Spleen (tissue), 7 donors: ENCODE measurements around the gene SLC4A1AP.

Experiments
- POLR2A ChIP-seq, 3 donors: fragments of 450-650 bp; IDR thresholded peaks; one replicate each; pipeline ENCODE4 v1.5.1; 2017; ENCODE audit warnings: antibody characterized with exemption in 3 of 3, mild to moderate bottlenecking in 1 of 3
- POLR2AphosphoS5 ChIP-seq, 3 donors: sonication (generic); formaldehyde crosslinking; IDR thresholded peaks; one replicate each; pipeline ENCODE4 v1.5.1; 2017; ENCODE audit warnings: antibody characterized with exemption in 3 of 3
- TF ChIP-seq, protein P1 (sequence below), 11 experiments: fragments of 200-600 bp in 7 of 11; fragments of 450-650 bp in 4 of 11; sonication (generic) in 4 of 11; IDR thresholded peaks in 8 of 11; conservative IDR thresholded peaks in 3 of 11; 1 replicate in 7 of 11; 2 replicates in 4 of 11; pipeline versions ENCODE4 v1.4.0 to v1.8.0; 2016 to 2021; ENCODE audit warnings: antibody characterized with exemption in 11 of 11, inconsistent platforms in 4 of 11, mild to moderate bottlenecking in 1 of 11
- donor health status: DM: no; HTN: no; CAD: no; lungs with moderate emphysema.
- donor health status: DM: no; HTN: no; CAD: no.
- donor health status: DM: no; HTN: no; CAD: no.

DNA sequence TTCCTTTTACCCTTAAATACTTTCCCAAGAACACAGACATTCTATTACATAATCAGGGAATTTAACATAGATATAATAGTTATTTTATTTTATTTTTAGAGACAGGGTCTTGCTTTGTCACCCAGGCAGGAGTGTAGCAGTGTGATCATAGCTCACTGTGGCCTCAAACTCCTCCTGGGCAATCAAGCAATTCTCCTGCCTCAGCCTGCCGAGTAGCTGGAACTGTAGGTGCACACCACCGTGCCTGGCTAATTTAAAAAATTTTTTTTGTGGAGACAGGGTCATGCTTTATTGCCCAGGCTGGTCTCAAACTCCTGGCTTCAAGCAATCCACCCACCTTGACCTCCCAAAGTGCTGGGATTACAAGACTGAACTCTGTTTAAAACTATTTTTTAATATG, 45.6 kb downstream of the SLC4A1AP start:
- TF ChIP-seq POLR2A (IDR thresholded peaks at IDR 0.05), result no peak
- TF ChIP-seq, protein P1, sequence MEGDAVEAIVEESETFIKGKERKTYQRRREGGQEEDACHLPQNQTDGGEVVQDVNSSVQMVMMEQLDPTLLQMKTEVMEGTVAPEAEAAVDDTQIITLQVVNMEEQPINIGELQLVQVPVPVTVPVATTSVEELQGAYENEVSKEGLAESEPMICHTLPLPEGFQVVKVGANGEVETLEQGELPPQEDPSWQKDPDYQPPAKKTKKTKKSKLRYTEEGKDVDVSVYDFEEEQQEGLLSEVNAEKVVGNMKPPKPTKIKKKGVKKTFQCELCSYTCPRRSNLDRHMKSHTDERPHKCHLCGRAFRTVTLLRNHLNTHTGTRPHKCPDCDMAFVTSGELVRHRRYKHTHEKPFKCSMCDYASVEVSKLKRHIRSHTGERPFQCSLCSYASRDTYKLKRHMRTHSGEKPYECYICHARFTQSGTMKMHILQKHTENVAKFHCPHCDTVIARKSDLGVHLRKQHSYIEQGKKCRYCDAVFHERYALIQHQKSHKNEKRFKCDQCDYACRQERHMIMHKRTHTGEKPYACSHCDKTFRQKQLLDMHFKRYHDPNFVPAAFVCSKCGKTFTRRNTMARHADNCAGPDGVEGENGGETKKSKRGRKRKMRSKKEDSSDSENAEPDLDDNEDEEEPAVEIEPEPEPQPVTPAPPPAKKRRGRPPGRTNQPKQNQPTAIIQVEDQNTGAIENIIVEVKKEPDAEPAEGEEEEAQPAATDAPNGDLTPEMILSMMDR (IDR thresholded peaks at IDR 0.05 in 8 of 11, conservative IDR thresholded peaks at IDR 0.05 in 3 of 11), result no peak
- no peak for TF ChIP-seq POLR2AphosphoS5 (IDR thresholded peaks at IDR 0.05)
